GM12864 (cell line): ENCODE data around the gene ATG10.
"Not testable (repeated sequence)": the region's sequence is repeated elsewhere in the genome, so short reads cannot be mapped to it uniquely, and the experiment has no call there.

Source experiments
- DNase-seq: peaks from one replicate; pipeline ENCODE4 v3.0.0-alpha.2; 2011; ENCODE audit warnings: low read depth
- H3K4me3 ChIP-seq: 2 replicates; pipeline ENCODE4 v1.5.1; 2011; ENCODE audit warnings: mild to moderate bottlenecking, low read depth, low read length, control low read depth
- CTCF ChIP-seq: IDR thresholded peaks from 2 replicates; pipeline ENCODE4 v1.5.1; 2011; ENCODE audit warnings: low read depth, mild to moderate bottlenecking, moderate library complexity, low read length, control low read depth, inconsistent platforms; ENCODE audit errors: missing control alignments

Gene ATG10

GRCh38 chr5:81965524-81965923 lies 6.3 kb upstream of the ATG10 start:
- TF ChIP-seq CTCF = no peak
- DNase-seq = no peak
- H3K4me3 ChIP-seq = no peak overlapping the region

DNA sequence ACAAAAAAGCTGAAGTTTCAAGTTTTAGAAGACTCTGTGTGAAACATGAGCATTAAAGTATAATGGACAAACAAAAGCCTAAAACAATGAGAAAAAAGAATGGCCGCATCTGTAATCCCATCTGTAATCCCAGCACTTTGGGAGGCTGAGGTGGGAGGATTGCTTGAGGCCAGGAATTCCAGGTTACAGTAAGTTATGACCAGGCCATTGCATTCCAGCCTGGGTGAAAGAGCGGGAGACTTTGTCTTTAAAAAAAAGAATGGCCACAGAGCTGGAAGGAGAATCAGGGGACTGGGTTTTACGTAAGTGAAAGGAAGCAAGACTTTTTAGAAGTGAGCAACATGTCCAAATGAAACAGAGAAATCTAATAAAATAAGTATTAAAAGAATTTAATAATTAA lies 2.6 kb upstream of the ATG10 start:
- DNase-seq = no peak
- no peak for TF ChIP-seq CTCF

GRCh38 chr5:81969912-81970311 lies 1.9 kb upstream of the ATG10 start:
- no peak for DNase-seq
- no peak overlapping the region for H3K4me3 ChIP-seq
- no peak for TF ChIP-seq CTCF

More for the DNA sequence above, 2.6 kb upstream of the ATG10 start:
- H3K4me3 ChIP-seq = no peak overlapping the region

DNA sequence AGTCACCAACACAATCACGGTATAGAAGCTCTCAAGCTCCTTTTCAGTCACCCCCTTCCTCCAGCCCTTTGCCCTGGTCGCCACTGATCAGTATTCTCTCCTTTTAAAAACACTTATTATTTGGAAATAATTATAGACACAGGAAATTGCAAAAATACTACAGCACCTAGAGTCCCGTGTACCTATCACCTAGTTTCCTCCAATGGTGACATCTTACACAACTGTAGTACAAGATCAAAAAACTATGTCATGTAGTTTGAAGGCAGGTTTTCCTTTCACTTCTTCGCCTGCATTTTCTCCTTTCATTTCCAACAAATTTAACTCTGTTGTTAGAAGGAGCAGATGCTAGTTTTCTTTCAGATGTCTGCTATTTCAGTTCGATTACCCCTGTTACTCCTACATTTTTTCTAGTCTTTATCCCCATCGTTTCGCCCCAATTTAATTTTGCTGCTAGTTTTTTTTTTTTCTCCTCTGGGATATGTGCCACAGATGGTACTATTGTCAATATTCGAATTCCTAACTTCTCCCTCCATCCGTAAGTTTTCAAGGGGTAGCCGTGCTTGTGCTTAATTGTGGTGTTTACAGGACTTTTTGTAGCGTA lies 612 bp upstream of the ATG10 start:
- peak; percentile 12 for DNase-seq
- peak overlapping the region; percentile 96 for H3K4me3 ChIP-seq
- no peak for TF ChIP-seq CTCF

DNA sequence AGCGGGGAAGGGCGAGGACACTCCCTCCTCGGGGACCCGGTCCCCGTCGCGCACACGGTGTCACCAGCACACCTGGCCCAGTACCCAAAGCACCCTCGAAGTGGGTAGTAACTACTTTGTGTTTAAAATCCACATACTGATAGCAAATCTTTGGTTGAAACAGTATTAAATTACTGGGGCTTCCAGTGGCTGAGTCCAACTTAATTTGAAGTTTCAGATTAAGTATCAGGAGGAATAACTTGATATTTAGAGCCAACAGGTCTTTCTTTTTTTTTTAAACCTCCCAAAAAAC lies 615 bp downstream of the ATG10 start:
- no peak for TF ChIP-seq CTCF
- DNase-seq = no peak
- peak overlapping the region; percentile 96 for H3K4me3 ChIP-seq

GRCh38 chr5:81980160-81980559 lies 8.3 kb downstream of the ATG10 start:
- DNase-seq = no peak
- no peak overlapping the region for H3K4me3 ChIP-seq
- no peak for TF ChIP-seq CTCF

- DNase-seq = no peak
- no peak overlapping the region for H3K4me3 ChIP-seq
- no peak for TF ChIP-seq CTCF
Measured at GRCh38 chr5:81980598-81981260, 8.9 kb downstream of the ATG10 start.

DNA sequence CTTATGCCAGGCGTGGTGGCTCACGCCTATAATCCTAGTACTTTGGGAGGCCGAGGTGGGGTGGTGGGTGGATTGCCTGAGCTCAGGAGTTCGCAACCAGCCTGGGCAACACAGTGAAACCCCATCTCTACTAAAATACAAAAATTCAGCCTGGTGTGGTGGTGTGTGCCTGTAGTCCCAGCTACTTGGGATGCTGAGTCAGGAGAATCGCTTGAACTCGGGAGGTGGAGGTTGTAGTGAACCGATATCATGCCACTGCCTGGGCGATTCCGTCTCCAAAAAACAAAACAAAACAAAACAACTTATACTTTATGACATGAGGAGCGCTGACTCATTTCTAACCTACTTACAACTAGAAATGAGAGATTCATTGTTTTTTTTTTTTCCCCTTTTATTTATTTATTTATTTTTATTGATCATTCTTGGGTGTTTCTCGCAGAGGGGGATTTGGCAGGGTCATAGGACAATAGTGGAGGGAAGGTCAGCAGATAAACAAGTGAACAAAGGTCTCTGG lies 10.4 kb downstream of the ATG10 start:
- H3K4me3 ChIP-seq, DNase-seq: not testable (repeated sequence)

DNA sequence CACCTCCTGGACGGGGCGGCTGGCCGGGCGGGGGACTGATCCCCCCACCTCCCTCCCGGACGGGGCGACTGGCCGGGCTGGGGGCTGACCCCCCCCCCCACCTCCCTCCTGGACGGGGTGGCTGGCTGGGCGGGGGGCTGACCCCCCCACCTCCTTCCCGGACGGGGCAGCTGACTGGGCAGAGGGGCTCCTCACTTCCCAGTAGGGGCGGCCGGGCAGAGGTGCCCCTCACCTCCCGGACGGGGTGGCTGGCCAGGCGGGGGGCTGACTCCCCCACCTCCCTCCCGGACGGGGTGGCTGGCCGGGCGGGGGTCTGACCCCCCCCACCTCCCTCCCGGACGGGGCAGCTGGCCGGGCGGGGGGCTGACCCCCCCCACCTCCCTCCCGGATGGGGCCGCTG lies 11.3 kb downstream of the ATG10 start:
- not testable (repeated sequence) for DNase-seq

GRCh38 chr5:81983563-81983962 lies 11.7 kb downstream of the ATG10 start:
- H3K4me3 ChIP-seq, DNase-seq: not testable (repeated sequence)

More for the DNA sequence above, 11.3 kb downstream of the ATG10 start:
- not testable (repeated sequence) for H3K4me3 ChIP-seq
